ENCODE measurements around the gene RAD51C. TPM values are rescaled to one million over a fixed set of nuclear protein-coding genes. Genes with fewer than 3 reads are reported as not detected.

Gene RAD51C
- total and polyA plus RNA-seq, 9 of the 15 experiments (the other 6 are each of a cell fraction or from before 2014, with no cell fraction given) = 93.9 to 341 (median 135) TPM

DNA sequence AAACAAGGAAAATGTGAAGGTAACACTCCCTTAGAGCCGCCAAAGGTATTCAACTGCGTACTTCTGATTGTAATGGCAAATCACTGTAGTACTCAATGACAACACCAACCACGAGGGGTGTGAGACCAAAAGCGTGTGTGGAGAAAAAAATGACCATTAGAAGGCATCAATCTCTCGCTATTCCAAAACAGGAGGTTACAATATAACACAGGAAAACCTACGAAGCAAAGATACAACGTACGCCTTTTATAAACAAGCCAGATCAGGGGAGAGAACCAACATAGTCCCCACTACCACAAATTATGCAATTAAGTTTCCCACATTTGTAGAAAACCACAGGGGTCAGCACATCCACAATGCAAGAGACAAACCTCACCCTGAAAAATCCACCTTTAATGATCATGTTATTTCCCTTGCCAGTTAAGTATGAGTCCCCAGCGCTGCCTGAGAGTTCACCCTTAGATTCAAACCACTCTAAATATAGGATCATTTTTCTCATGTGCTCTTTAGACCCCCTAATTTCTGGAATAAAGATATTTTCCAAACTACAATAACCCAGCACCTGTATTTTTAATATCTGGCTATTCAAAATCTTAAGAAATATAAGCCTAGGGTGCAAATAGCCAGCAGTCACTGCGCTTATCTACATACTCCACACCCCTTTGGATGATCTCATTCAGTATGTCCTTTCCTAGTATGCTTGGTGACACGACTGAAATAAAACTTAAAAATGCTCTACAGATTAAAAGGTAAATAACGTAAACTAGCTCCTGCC, 13.0 kb upstream of the RAD51C start (continued):
- TF ChIP-seq HMBOX1 (IDR thresholded peaks at IDR 0.05) = peak; percentile 69
- TF ChIP-seq, protein P1, sequence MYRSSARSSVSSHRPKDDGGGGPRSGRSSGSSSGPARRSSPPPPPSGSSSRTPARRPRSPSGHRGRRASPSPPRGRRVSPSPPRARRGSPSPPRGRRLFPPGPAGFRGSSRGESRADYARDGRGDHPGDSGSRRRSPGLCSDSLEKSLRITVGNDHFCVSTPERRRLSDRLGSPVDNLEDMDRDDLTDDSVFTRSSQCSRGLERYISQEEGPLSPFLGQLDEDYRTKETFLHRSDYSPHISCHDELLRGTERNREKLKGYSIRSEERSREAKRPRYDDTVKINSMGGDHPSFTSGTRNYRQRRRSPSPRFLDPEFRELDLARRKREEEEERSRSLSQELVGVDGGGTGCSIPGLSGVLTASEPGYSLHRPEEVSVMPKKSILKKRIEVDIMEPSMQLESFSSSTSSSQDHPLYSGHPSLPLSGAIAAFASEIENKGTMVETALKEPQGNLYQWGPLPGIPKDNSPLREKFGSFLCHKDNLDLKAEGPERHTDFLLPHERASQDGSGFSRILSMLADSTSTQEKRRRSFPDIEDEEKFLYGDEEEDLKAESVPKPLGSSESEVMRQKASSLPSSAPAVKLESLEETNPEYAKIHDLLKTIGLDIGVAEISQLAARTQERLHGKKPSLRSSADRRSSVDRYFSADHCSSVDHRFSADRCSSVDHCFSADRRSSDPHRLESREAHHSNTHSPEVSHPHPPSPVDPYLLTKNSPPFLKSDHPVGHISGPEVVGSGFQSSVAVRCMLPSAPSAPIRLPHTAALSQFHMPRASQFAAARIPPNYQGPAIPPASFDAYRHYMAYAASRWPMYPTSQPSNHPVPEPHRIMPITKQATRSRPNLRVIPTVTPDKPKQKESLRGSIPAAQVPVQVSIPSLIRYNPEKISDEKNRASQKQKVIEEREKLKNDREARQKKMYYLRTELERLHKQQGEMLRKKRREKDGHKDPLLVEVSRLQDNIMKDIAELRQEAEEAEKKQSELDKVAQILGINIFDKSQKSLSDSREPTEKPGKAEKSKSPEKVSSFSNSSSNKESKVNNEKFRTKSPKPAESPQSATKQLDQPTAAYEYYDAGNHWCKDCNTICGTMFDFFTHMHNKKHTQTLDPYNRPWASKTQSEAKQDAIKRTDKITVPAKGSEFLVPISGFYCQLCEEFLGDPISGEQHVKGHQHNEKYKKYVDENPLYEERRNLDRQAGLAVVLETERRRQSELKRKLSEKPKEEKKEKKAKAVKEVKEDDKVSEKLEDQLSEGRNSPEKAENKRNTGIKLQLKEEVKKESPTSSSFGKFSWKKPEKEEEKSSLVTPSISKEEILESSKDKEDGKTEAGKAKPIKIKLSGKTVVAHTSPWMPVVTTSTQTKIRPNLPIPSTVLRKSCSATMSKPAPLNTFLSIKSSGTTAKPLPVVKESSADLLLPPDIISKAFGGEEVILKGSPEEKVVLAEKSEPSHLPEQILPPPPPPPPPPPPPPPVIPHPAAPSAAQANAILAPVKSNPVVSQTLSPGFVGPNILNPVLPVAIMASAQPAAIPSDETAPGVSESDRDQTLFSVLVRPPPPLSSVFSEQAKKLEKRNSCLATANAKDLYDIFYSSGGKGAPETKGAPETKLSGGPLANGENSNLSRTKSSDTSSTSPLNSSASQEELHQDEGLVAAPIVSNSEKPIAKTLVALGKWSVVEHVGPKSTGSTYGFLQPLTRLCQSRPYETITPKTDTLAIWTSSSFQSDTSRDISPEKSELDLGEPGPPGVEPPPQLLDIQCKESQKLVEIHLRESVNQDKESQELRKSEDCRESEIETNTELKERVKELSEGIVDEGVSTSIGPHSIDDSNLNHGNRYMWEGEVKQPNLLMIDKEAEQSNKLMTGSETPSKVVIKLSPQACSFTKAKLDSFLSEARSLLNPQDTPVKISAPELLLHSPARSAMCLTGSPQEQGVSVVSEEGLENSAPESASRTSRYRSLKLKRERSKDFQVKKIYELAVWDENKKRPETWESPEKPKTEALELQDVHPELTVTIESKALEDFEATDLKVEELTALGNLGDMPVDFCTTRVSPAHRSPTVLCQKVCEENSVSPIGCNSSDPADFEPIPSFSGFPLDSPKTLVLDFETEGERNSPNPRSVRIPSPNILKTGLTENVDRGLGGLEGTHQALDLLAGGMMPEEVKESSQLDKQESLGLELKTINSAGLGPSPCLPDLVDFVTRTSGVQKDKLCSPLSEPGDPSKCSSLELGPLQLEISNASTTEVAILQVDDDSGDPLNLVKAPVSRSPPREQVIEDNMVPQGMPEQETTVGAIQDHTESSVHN (IDR thresholded peaks at IDR 0.05; ENCODE audit: borderline replicate concordance in 1 of 2, low read depth in 1 of 2) = peak; percentile 97 to 99
- no peak; the same call in 1 of the 2 replicates for TF ChIP-seq MAX (CRISPR knock-in tag; IDR thresholded peaks at IDR 0.05)
- TF ChIP-seq PHB2 (IDR thresholded peaks at IDR 0.05; ENCODE audit: low read depth) = peak; percentile 82
- TF ChIP-seq POLR3G (IDR thresholded peaks at IDR 0.05; ENCODE audit: extremely low read depth, insufficient read length, insufficient replicate concordance) = no peak
- peak; percentile 99 for TF ChIP-seq PATZ1 (CRISPR knock-in tag; IDR thresholded peaks at IDR 0.05; ENCODE audit: borderline replicate concordance)
- peak; percentile 73; the same call in 1 of the 2 replicates for TF ChIP-seq ZNF197 (CRISPR knock-in tag; IDR thresholded peaks at IDR 0.05; ENCODE audit: low read depth)
- peak; percentile 72; the same call in 1 of the 2 replicates for TF ChIP-seq PREB (CRISPR knock-in tag; IDR thresholded peaks at IDR 0.05)

All from K562 (cell line).